B cell (primary cell): ENCODE measurements around the gene TIAM2. TPM values are rescaled to one million over a fixed set of nuclear protein-coding genes. Genes with fewer than 3 reads are reported as not detected.

ENCODE experiments used
- ATAC-seq: fragments of 200-7000 bp; cut with Tn5 transposase; one replicate; pipeline ENCODE4 v1.10.0; 2021; ENCODE audit warnings: low read depth, mild to moderate bottlenecking, moderate number of reproducible peaks, moderate library complexity
- CTCF ChIA-PET: fragments of 350-600 bp; sonication (Branson Sonifier 250); formaldehyde crosslinking; loops from one replicate; lab custom pipeline; 2021; ENCODE audit warnings: antibody characterized with exemption, inconsistent platforms; lab: Charles Lee
- POLR2A ChIA-PET: fragments of 350-600 bp; sonication (Branson Sonifier 250); formaldehyde crosslinking; loops from one replicate; lab custom pipeline; 2021; ENCODE audit warnings: antibody characterized with exemption; lab: Charles Lee
- DNase-seq: peaks from one replicate; pipeline ENCODE4 v3.0.0; 2013
- H2AFZ ChIP-seq: 2 replicates; pipeline ENCODE4 v1.6.1; 2012; ENCODE audit warnings: mild to moderate bottlenecking, low read depth, low read length; ENCODE audit not compliant: insufficient read depth, poor library complexity, severe bottlenecking
- H3K27ac ChIP-seq, 2 donors: 1 replicate in 1 of 2; 2 replicates in 1 of 2; pipeline ENCODE4 v1.5.1; 2012 to 2013; ENCODE audit warnings: low read length in 2 of 2, mild to moderate bottlenecking in 2 of 2, moderate library complexity in 1 of 2
- H3K27me3 ChIP-seq, 4 experiments: fragments of 200-600 bp in 1 of 4; sonication (generic) in 1 of 4; replicated peaks in 1 of 4; 1 replicate in 2 of 4; 2 replicates in 2 of 4; pipeline versions ENCODE4 v1.6.1 to v1.7.0; 2013 to 2016; ENCODE audit warnings: low read length in 3 of 4, mild to moderate bottlenecking in 2 of 4, mixed read lengths in 1 of 4, moderate library complexity in 1 of 4; ENCODE audit not compliant: insufficient read depth in 4 of 4, control insufficient read depth in 3 of 4; ENCODE audit errors: control extremely low read depth in 1 of 4
- H3K36me3 ChIP-seq, 2 experiments: replicated peaks in 1 of 2; 1 replicate in 1 of 2; 2 replicates in 1 of 2; pipeline versions ENCODE4 v1.6.1 to v1.7.1; 2013; ENCODE audit warnings: low read length in 1 of 2; ENCODE audit not compliant: insufficient read depth in 2 of 2, control insufficient read depth in 1 of 2; ENCODE audit errors: control extremely low read depth in 1 of 2, extremely low read depth in 1 of 2
- H3K4me1 ChIP-seq, 2 donors: fragments of 200-600 bp in 1 of 2; sonication (generic) in 1 of 2; 1 replicate in 1 of 2; 2 replicates in 1 of 2; pipeline versions ENCODE4 v1.5.1 to v1.6.1; 2013 to 2017; ENCODE audit warnings: low read length in 2 of 2; ENCODE audit not compliant: control insufficient read depth in 2 of 2, insufficient read depth in 2 of 2
- H3K4me2 ChIP-seq: replicated peaks from 2 replicates; pipeline ENCODE3; 2012; ENCODE audit warnings: mild to moderate bottlenecking, low read depth, low read length; ENCODE audit not compliant: poor library complexity, severe bottlenecking
- H3K4me3 ChIP-seq, 5 experiments: fragments of 200-600 bp in 1 of 5; sonication (generic) in 1 of 5; 1 replicate in 3 of 5; 2 replicates in 2 of 5; pipeline versions ENCODE4 v1.5.1 to v1.7.0; 2011 to 2016; ENCODE audit warnings: low read length in 4 of 5, mild to moderate bottlenecking in 4 of 5, low read depth in 2 of 5, control low read depth in 1 of 5, moderate library complexity in 1 of 5; ENCODE audit not compliant: insufficient read depth in 1 of 5; ENCODE audit errors: control extremely low read depth in 1 of 5, extremely low read depth in 1 of 5
- H3K79me2 ChIP-seq: fragments of 200-600 bp; sonication (generic); one replicate; pipeline ENCODE4 v1.6.0; 2016; ENCODE audit warnings: low read length; ENCODE audit not compliant: control insufficient read depth, insufficient read depth
- H3K9ac ChIP-seq: fragments of 200-600 bp; sonication (generic); 2 replicates; pipeline ENCODE4 v1.6.1; 2017; ENCODE audit warnings: mild to moderate bottlenecking, low read length, moderate library complexity
- H3K9me3 ChIP-seq, 3 donors: one replicate each; pipeline versions ENCODE4 v1.6.1 to v1.7.1; 2013; ENCODE audit warnings: low read length in 2 of 3; ENCODE audit not compliant: control insufficient read depth in 2 of 3, insufficient read depth in 1 of 3; ENCODE audit errors: control extremely low read depth in 1 of 3
- H4K20me1 ChIP-seq: 2 replicates; pipeline ENCODE4 v1.6.0; 2012; ENCODE audit warnings: mild to moderate bottlenecking, low read length; ENCODE audit not compliant: insufficient read depth, control insufficient read depth, poor library complexity, severe bottlenecking
- H3K27ac Mint-ChIP-seq: one replicate; pipeline ENCODE4 v1.8.0; 2021; ENCODE audit warnings: mixed read lengths
- H3K27me3 Mint-ChIP-seq: one replicate; pipeline ENCODE4 v1.8.0; 2021; ENCODE audit warnings: mixed read lengths
- H3K4me1 Mint-ChIP-seq: one replicate; pipeline ENCODE4 v1.8.0; 2021; ENCODE audit warnings: mixed read lengths
- H3K4me3 Mint-ChIP-seq: one replicate; pipeline ENCODE4 v1.8.0; 2021; ENCODE audit warnings: mixed read lengths
- H3K9me3 Mint-ChIP-seq: one replicate; pipeline ENCODE4 v1.8.0; 2022; ENCODE audit warnings: mixed read lengths; ENCODE audit not compliant: insufficient read depth
- CTCF ChIP-seq: fragments of 200-600 bp; IDR thresholded peaks from one replicate; pipeline ENCODE4 v1.8.0; 2022; ENCODE audit warnings: antibody characterized with exemption, mild to moderate bottlenecking
- EZH2 ChIP-seq: IDR thresholded peaks from 2 replicates; pipeline ENCODE4 v1.6.1; 2012; ENCODE audit warnings: borderline replicate concordance, low read depth, mild to moderate bottlenecking, moderate library complexity, low read length; ENCODE audit not compliant: insufficient read depth, poor library complexity, severe bottlenecking
- WGBS: methylation state at CpG from one replicate; pipeline ENCODE4 v1.1.5; 2013; ENCODE audit warnings: missing lambda C conversion rate; ENCODE audit not compliant: insufficient coverage; 5-methylcytosine and 5-hydroxymethylcytosine counted together
- intact Hi-C: fragments of 100-400 bp; cut with micrococcal nuclease; formaldehyde crosslinking; loops from one replicate; pipeline ENCODE4 v1.10.0; 2022
- polyA plus RNA-seq: library from polyadenylated mRNA; depleted of rRNA; stranded (reverse); fragments of >200 nt; gene quantifications from 2 replicates; pipeline ENCODE4 v1.2.3, GENCODE V29; 2012
- total RNA-seq, 2 donors: library from RNA; stranded (reverse); fragments of 120-200 nt in 1 of 2; gene quantifications; 1 replicate in 1 of 2; 2 replicates in 1 of 2; pipeline versions ENCODE4 v1.2.3 to v1.2.4, GENCODE V29; 2013 to 2022

TIAM2 gene
- total and polyA plus RNA-seq, 2 donors (not counting 1 experiment from before 2014, with no cell fraction given) = 13.1 to 18.8 TPM

- WGBS = no CpG with 5 or more reads among the region's 2 CpGs
- intact Hi-C loops = no loop called here
- Histone ChIP-seq H3K79me2 (no peaks in the 10 kb centered on the region), H3K4me1 (no peaks in the 10 kb centered on the region), H3K9ac (no peak overlapping the region), H3K27me3 (no peaks in the 10 kb centered on the region), H3K9me3 (peaks cover 0 to 4% (median 0%) of the 10 kb centered on the region in 3 donors), H3K36me3 (no peaks in the 10 kb centered on the region), H3K4me2 (no peak overlapping the region), H4K20me1 (no peaks in the 10 kb centered on the region), H3K4me3 (no peak overlapping the region), H3K27ac (no peak overlapping the region), H2AFZ (no peak overlapping the region)
- Mint-ChIP-seq H3K27me3 (no peaks in the 10 kb centered on the region), H3K27ac (no peak overlapping the region), H3K4me1 (peaks cover 13% of the 10 kb centered on the region), H3K9me3 (peaks cover 2% of the 10 kb centered on the region), H3K4me3 (no peak overlapping the region)
- DNase-seq (no peak), ATAC-seq (no peak)
- no peak for TF ChIP-seq EZH2
- CTCF ChIA-PET = interaction anchor here (1.2 kb wide), 1 partner anchor 20 kb away, joined by 3 read pairs; no protein-coding TSS in a partner anchor
- POLR2A ChIA-PET = no interaction called here
These were observed 202.8 kb downstream of the TIAM2 start for GRCh38 chr6:155197932-155198331.

GRCh38 chr6:155200012-155200411 lies 204.9 kb downstream of the TIAM2 start:
- Histone ChIP-seq H3K79me2 (no peaks in the 10 kb centered on the region), H2AFZ (no peak overlapping the region), H3K27ac (no peak overlapping the region), H3K4me1 (no peaks in the 10 kb centered on the region), H3K4me2 (no peak overlapping the region), H3K4me3 (no peak overlapping the region), H4K20me1 (no peaks in the 10 kb centered on the region), H3K9me3 (peaks cover 0 to 4% (median 0%) of the 10 kb centered on the region in 3 donors), H3K9ac (no peak overlapping the region), H3K36me3 (no peaks in the 10 kb centered on the region), H3K27me3 (no peaks in the 10 kb centered on the region)
- no peak for ATAC-seq
- CTCF ChIA-PET = no interaction called here
- Mint-ChIP-seq H3K4me3 (no peak overlapping the region), H3K27me3 (no peaks in the 10 kb centered on the region), H3K9me3 (peaks cover 2% of the 10 kb centered on the region), H3K4me1 (peaks cover 13% of the 10 kb centered on the region), H3K27ac (no peak overlapping the region)
- no CpG with 5 or more reads among the region's 2 CpGs for WGBS
- intact Hi-C loops = no loop called here
- POLR2A ChIA-PET = interaction anchor here (0.6 kb wide), 1 partner anchor 15 kb away, joined by 5 read pairs; no protein-coding TSS in a partner anchor
- no peak for TF ChIP-seq CTCF
- TF ChIP-seq EZH2 = no peak
- DNase-seq = no peak
